H1 (cell line): ENCODE data around the gene CD59.

Experiments
- ATF3 ChIP-seq: IDR thresholded peaks from 2 replicates; pipeline ENCODE4 v1.6.1; 2011; ENCODE audit warnings: low read depth, mild to moderate bottlenecking, low read length; ENCODE audit not compliant: insufficient read depth
- CTCF ChIP-seq, 3 experiments: IDR thresholded peaks; 1 replicate in 2 of 3; 2 replicates in 1 of 3; pipeline versions ENCODE4 v1.5.1 to v1.6.1; 2011; ENCODE audit warnings: low read length in 3 of 3, mild to moderate bottlenecking in 3 of 3, inconsistent platforms in 2 of 3, low read depth in 1 of 3, moderate library complexity in 1 of 3; ENCODE audit not compliant: insufficient read depth in 1 of 3; ENCODE audit errors: control extremely low read depth in 1 of 3

- TF ChIP-seq ATF3 (no peak), CTCF (IDR thresholded peaks at IDR 0.05; ENCODE audit: control extremely low read depth in 1 of 3, insufficient read depth in 1 of 3, low read depth in 1 of 3, low read length in 3 of 3) (no peak)
These were observed 70.7 kb downstream of the CD59 start for GRCh38 chr11:33665350-33666106.
